Endothelial cell of umbilical vein (primary cell): ENCODE data around the gene LRRC14B.

Experiments used
- CTCF ChIP-seq, 2 donors: IDR thresholded peaks; 1 replicate in 1 of 2; 2 replicates in 1 of 2; pipeline ENCODE4 v1.5.1; 2011; ENCODE audit warnings: low read length in 2 of 2, mild to moderate bottlenecking in 2 of 2, moderate library complexity in 2 of 2, control low read depth in 1 of 2, inconsistent platforms in 1 of 2, low read depth in 1 of 2; ENCODE audit not compliant: insufficient read depth in 1 of 2; ENCODE audit errors: extremely low read depth in 1 of 2
- MAX ChIP-seq: IDR thresholded peaks from 2 replicates; pipeline ENCODE4 v1.6.1; 2011; ENCODE audit not compliant: insufficient read depth, insufficient read length
- POLR2A ChIP-seq: IDR thresholded peaks from 2 replicates; pipeline ENCODE4 v1.6.1; 2012; ENCODE audit warnings: low read depth, mild to moderate bottlenecking, control low read depth, low read length

DNA sequence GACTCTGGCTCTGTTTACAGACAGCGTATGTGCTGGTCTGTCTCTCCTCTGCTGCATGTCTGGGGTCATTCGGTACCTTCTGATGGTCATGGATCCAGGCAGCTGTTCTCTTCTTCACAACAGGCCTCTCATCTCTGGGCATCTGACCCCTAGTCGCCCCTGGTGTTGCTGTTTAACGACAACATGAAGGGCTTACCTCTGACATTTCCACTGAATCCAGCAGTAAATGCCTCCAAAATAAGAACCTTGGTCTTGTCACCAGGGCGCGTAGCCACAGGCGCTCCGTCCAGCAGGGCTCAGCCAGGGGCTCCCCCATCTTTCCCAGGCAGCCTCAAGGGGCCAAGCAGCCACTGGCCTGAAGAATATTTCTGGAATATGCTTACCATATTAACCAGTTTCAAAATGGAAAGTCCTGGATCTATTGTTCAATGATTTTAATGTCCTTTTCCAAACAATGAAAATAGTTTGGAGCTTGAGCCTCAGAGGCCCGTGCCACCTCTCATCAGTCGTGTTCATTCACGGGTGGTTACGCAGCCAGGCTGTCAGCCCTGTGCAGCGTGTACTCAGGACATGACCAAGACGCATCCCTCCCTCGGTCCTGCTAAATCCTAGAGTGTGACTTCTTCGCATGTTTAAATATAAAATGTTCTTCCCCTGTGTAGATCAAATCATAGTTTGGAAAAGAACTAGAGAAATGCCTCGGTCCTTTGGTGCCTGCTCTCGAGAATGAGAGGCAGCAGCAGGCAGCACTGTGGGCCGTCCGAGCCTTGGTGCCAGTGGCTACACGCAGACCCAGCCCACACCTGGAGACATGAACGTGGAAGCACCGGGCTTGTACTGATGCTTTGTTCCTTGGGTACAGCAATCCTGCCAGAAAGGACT is 30.1 kb upstream of the LRRC14B start:
- TF ChIP-seq CTCF (IDR thresholded peaks at IDR 0.05; ENCODE audit: extremely low read depth in 1 of 2, insufficient read depth in 1 of 2, low read depth in 1 of 2, low read length in 2 of 2) (no peak), POLR2A (no peak), MAX (no peak)
